Stimulated activated CD4-positive, alpha-beta T cell treated with anti-CD3 and anti-CD28 coated beads, Interleukin-1b, Interleukin-23, amount 100 ng/mL, for 48 hours (primary cell): ENCODE data around the gene SEMA4C.

Source experiments
- DNase-seq: peaks from one replicate; pipeline ENCODE4 v3.0.0-alpha.2; 2020

The SEMA4C gene

DNA sequence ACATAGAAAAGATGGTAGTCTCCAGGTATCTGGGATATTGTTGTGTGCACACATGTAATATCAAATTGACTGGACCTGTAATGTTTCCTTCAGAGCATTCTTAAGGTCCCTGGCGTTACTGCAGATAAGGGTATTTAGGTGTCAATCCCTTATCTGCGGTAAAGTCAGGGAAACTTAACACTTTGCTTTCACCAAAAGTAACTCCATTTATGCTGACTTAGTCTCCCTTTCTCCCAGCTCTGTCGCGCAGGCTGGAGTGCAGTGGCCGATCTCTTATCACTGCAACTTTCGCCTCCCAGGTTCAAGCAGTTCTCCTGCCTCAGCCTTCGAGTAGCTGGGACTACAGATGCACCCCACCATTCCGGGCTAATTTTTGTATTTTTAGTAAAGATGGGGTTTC is 52.0 kb downstream of the SEMA4C start:
- DNase-seq: no peak

DNA sequence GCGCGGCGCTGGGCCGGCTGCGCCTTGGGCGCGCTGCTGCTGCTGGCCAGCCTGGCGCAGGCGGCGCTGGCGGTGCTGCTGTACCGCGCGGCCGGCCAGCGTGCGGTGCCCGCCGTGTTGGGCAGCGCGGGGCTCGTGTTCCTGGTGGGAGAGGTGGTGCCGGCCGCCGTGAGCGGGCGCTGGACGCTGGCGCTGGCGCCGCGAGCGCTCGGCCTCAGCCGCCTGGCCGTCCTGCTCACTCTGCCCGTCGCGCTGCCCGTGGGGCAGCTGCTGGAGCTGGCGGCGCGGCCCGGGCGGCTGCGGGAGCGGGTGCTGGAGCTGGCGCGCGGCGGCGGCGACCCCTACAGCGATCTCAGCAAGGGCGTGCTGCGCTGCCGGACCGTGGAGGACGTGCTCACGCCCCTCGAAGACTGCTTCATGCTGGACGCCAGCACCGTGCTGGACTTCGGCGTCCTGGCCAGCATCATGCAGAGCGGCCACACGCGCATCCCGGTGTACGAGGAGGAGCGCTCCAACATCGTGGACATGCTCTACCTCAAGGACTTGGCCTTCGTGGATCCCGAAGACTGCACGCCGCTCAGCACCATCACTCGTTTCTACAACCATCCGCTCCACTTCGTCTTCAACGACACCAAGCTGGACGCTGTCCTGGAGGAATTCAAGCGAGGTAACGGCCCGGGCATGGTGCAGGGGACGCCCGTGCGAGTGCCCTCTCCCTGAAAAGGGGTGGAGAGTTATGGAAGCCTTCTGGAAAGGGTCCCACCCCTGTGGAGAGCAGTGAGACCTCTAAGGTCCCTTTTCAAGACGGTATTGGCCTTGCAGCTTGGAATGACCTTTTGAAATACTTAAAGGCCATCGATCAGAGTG is 52.8 kb downstream of the SEMA4C start:
- DNase-seq: no peak

DNA sequence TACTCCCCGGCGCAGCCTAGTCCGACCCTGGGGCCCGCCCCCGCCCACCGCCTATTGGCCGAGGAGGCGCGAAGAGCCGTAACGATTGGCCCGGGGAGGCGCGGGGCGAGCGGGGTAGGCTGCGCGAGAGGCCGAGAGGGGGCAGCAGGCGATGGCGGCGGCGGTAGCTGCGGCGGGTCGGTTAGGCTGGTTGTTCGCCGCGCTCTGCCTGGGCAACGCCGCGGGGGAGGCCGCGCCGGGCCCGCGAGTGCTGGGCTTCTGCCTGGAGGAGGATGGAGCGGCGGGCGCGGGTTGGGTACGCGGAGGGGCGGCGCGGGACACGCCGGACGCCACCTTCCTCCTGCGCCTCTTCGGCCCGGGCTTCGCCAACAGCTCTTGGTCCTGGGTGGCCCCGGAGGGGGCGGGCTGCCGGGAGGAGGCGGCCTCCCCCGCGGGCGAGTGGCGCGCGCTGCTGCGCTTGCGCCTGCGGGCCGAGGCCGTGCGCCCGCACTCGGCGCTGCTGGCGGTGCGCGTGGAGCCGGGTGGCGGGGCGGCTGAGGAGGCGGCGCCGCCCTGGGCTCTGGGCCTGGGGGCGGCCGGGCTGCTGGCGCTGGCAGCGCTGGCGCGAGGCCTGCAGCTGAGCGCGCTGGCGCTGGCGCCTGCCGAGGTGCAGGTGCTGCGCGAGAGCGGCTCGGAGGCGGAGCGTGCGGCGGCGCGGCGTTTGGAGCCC is 53.6 kb downstream of the SEMA4C start, which contains the start of gene CNNM3:
Gene CNNM3 (plus strand): TSS at position 142 of the 709 bp plus-strand sequence. CDS start 10 bp downstream, at position 152.
- peak; percentile 94 for DNase-seq

DNA sequence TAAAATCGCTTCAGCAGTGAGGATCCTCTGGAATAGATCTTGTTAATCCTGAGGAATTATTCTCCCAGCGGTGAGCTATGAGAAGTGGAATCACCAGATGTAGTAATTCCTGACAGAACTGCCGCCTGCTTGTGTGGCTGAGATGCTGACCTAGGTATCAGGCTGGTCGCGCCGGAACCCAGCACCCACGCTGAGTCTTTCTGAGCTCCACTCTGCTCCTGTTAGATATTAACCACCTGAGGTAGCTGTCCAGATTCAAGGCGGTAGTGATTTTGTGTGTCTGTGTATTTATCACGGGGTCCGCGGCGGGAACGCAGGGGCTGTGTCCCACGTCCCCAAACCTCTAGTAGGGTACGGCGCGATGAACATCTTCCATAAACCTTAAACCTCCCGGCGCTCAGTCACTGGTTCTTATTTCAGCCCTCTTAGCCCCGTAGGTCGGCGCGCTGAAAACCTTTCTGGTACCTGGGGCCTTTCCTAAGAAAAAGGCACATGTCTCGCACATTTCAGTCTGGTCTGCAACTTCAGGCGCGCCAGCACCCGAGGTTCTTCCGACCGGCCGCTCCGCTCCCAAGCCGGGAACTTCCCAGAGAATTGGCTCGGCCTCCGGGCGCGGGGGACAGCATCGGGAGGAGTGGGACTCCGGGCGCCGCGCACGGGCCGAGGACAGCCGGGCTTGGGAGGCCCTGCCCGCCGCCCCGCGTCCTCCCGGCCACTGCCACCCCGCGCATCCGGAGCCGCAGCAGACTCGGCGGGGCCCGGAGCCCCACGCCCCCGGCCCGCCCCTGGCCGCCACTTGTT is 54.4 kb downstream of the SEMA4C start:
- DNase-seq: peak; percentile 14

DNA sequence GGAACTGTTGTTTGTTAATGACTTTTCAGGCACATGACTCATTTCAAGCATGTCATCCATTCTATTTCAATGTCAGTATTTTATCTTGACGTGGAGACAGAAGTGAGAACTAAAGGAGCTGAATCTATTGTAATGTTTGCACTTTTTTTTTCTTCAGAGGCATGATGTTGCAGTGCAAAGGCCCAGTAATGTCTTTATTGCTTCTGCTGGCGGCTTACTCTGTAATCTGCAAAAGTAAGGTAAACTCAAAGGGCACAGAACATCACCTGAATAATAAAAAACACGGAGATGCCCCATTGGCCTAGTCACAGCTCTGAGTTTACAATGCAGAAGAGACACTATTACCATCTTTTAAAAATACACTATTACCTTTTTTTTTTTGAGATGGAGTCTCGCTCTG is 56.2 kb downstream of the SEMA4C start:
- DNase-seq: no peak

DNA sequence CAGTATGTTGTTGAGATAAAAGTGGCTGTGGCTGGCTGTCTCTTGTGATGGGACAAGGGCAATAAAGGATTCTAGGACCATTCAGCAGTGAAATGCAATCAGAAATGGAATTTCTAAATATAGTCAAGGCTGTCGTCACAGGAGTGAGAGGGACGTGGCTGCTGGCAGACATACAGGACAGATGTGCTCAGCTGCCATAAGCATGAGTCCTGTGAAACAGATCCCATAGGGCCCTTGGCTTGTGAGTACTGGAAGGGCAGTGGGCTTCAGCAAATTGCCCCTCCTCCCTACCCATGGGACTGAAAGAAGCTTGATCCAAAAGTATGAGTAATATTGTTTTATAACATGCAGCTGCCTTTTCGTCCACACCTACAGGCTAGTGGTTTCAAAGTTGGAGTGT is 58.0 kb downstream of the SEMA4C start:
- no peak for DNase-seq

DNA sequence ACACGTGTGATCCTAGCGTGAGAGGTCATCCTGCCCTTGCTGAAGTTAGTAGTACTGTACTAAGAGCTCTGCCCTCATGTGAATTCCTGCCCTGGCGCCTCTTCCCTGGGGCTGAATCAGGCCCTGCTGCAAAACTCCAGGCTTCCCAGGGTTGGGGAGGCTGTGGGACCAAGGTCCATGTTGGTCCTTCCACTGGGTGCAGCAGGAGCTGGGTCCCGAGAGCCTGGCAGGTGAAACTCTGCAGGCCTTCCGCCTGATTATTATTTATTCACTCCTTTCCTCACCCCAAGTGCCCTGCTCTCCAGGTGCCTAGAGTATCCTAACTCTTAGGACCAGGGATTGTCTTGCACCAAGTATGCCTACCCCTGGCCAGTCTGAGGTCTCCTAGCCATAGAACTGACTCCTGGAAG is 59.1 kb downstream of the SEMA4C start:
- no peak for DNase-seq

DNA sequence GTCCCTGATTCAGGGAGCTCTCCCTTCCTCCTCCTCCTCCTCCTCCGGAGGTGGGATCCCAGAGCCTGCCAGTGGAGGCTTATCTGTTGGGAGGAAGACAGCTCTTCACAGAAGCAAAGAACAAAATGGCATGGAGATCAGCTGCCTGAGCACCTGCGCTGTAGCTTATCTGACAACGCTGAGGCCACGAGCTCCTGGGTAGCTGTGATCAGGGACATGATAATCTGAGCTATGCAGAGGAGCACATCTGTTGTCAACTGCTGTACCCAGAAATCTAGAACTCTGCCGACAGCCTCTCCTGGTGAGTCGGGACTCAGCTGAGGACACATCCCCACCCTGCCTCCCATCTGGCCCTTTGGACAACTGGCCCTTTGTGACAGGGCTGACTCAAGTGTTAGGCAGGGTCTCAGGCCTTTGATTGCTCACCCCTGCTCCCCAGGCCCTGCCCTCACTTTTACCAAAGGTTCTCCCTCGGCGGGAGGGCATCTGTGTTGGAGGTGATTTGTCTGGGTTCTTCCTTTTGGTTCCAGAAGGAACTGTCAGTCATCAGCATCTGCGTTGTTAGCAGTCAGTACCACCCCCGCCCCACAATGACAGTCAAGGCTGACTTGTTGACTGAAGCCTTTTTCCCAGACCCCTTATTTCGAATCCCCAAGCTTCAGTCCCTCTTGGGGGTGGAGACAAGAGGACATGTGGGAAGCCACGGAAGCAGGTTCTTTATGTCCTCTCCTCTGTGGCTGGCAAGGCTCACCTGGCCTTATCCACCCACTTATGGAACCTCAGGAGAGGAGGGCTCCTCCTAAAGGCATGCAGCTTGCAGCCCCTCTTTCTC is 59.7 kb downstream of the SEMA4C start:
- no peak for DNase-seq
